Measurements from ENCODE around the gene C14orf93.

DNA sequence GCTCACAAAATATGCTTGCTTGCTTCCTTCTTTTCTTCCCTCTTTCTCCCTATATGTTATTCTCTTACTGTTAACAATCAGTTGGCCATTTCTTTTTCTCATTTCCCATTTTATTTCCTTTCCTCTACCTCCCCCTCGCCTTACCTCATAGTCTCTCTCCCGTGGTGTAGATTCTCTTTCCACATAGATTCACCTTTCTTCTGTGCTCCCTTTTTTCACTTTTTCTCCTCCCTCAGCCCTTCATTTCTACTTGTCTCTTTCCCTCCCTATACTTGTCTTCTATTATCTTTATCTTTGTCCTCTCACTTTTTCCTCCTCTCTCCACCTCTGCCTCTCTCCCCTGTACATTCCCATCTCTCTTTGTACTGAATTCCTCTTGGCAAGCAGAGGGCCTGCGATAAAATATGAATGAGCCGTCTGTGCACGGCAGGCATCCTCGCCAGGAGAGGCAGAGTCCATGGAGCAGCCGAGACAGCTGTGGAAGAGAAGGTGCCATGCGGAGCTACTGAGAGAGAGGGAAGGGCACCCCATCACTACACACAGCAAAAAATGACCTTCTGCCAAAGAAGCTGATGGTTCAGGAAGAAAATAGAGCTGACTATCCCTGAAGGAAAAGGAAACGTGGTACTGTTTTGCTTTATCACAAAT lies 12.1 kb downstream of the C14orf93 start:
- TF ChIP-seq, protein P1, sequence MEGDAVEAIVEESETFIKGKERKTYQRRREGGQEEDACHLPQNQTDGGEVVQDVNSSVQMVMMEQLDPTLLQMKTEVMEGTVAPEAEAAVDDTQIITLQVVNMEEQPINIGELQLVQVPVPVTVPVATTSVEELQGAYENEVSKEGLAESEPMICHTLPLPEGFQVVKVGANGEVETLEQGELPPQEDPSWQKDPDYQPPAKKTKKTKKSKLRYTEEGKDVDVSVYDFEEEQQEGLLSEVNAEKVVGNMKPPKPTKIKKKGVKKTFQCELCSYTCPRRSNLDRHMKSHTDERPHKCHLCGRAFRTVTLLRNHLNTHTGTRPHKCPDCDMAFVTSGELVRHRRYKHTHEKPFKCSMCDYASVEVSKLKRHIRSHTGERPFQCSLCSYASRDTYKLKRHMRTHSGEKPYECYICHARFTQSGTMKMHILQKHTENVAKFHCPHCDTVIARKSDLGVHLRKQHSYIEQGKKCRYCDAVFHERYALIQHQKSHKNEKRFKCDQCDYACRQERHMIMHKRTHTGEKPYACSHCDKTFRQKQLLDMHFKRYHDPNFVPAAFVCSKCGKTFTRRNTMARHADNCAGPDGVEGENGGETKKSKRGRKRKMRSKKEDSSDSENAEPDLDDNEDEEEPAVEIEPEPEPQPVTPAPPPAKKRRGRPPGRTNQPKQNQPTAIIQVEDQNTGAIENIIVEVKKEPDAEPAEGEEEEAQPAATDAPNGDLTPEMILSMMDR (IDR thresholded peaks at IDR 0.05 in 4 of 5, conservative IDR thresholded peaks at IDR 0.05 in 1 of 5): no peak
- no peak for TF ChIP-seq POLR2A (IDR thresholded peaks at IDR 0.05)

Measured in gastrocnemius medialis (tissue), 4 donors.